Measurements from ENCODE around the gene GSTM2. TPM values are rescaled to one million over a fixed set of nuclear protein-coding genes. Genes with fewer than 3 reads are reported as not detected.
A peak's percentile ranks its signal among the peaks of the same experiment; 100 is the strongest.

The GSTM2 gene
- total RNA-seq: 32.9 TPM

DNA sequence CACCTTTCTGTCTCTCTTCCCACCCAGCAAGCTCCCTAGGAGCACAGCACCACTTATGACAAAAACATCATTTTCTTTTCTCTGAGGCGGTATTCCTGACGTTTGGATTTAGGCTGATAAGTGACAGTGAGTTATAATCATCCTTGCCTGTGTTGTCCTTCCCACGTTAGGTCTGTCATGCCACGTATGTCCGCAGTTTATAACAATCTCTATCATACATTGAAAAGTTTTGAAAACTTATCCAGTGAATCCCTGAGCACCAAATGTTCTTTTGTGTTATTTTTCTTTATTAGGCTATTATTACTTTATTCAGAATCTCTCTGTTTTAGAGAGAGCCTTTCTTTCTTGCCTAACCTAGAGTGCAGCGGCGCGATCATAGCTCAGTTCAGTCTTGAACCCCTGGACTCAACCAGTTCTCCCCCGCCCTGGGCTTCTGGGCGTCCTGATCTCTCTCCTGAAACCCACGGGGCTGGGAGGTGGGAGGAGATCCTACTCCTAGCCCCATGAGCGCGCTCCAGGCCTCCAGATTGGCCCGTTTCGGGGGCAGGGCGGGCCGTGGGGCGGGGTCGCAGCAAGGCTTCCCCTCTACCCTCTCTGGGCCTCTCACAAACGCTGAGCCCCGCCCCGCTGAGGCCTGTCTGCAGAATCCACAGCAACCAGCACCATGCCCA is at the start of gene GSTM2:
TSS of gene GSTM2 (plus strand) at position 606 of the 671 bp plus-strand sequence. CDS start at position 665, 59 bp downstream.
- Histone ChIP-seq H3K4me3 (ENCODE audit: low read length in 3 of 3) (peak within 1 kb of the TSS; percentile 70 to 74 (median 72)), H3K9ac (ENCODE audit: low read depth in 1 of 3, low read length in 3 of 3) (peak within 1 kb of the TSS; percentile 71 to 81 (median 80)), H3K9me3 (ENCODE audit: control insufficient read depth in 3 of 3, low read length in 3 of 3) (no peaks in the 10 kb centered on the region), H3K36me3 (ENCODE audit: control insufficient read depth in 3 of 3, insufficient read depth in 3 of 3, low read length in 3 of 3) (peaks cover 6 to 17% (median 13%) of the 10 kb centered on the region in 3 donors), H3K4me1 (ENCODE audit: control insufficient read depth in 3 of 3, insufficient read depth in 3 of 3, low read length in 3 of 3) (peaks cover 8 to 21% (median 11%) of the 10 kb centered on the region in 3 donors), H3K27ac (ENCODE audit: low read depth, low read length) (peak within 1 kb of the TSS; percentile 68), H3K27me3 (ENCODE audit: control insufficient read depth in 3 of 3, insufficient read depth in 3 of 3, low read length in 3 of 3) (no peaks in the 10 kb centered on the region)

DNA sequence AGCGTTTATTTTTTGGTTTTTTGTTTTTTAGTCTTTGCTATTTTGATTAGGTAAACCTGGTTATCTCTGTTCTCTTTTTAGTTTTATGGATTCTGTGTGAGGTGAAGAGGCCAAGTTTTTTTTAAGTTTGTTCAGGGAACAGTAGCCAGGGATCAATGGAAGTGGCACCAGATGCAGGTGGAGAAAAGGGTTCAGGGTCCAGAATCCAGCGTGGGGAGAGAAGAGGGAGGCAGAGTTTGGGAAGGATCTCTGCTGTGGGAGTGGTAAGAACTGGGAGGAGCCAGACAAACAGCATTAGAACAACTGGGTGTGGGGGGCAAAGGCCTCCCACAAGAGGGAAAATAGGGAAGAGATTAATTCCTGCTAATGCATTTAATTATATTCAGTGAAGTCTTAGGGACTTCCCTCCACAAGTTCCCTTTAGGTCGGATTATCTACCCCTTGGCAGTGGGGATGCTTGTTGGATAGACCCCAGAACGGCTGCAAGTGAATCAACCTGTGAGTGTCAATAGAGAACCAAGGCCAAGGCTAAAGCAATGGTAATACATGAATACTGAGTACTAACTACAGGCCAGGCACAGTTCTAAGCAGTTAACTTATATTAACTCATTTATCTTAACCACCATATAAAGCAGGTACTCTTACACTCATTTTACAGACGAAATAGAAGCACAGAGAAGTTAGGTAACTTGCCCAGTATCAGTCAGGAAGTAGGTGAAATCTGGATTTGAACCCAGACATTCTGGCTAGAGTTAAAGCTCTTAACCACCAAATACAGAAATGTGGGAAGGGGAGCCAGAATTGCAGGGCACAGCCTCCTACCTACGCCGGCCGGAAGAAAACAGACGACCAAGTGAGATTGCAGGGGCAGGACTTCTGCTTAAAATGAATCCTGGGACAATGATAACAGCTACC is 48.9 kb upstream of the GSTM2 start:
- Histone ChIP-seq H3K9me3 (ENCODE audit: control insufficient read depth in 3 of 3, low read length in 3 of 3) (no peaks in the 10 kb centered on the region), H3K36me3 (ENCODE audit: control insufficient read depth in 3 of 3, insufficient read depth in 3 of 3, low read length in 3 of 3) (no peaks in the 10 kb centered on the region), H3K4me3 (ENCODE audit: low read length in 3 of 3) (peak overlapping the region; percentile 78 to 90 (median 85)), H3K4me1 (ENCODE audit: control insufficient read depth in 3 of 3, insufficient read depth in 3 of 3, low read length in 3 of 3) (peaks cover 24 to 39% (median 30%) of the 10 kb centered on the region in 3 donors), H3K27me3 (ENCODE audit: control insufficient read depth in 3 of 3, insufficient read depth in 3 of 3, low read length in 3 of 3) (no peaks in the 10 kb centered on the region), H3K9ac (ENCODE audit: low read depth in 1 of 3, low read length in 3 of 3) (peak overlapping the region; percentile 69 to 86 (median 83)), H3K27ac (ENCODE audit: low read depth, low read length) (peak overlapping the region; percentile 75)

DNA sequence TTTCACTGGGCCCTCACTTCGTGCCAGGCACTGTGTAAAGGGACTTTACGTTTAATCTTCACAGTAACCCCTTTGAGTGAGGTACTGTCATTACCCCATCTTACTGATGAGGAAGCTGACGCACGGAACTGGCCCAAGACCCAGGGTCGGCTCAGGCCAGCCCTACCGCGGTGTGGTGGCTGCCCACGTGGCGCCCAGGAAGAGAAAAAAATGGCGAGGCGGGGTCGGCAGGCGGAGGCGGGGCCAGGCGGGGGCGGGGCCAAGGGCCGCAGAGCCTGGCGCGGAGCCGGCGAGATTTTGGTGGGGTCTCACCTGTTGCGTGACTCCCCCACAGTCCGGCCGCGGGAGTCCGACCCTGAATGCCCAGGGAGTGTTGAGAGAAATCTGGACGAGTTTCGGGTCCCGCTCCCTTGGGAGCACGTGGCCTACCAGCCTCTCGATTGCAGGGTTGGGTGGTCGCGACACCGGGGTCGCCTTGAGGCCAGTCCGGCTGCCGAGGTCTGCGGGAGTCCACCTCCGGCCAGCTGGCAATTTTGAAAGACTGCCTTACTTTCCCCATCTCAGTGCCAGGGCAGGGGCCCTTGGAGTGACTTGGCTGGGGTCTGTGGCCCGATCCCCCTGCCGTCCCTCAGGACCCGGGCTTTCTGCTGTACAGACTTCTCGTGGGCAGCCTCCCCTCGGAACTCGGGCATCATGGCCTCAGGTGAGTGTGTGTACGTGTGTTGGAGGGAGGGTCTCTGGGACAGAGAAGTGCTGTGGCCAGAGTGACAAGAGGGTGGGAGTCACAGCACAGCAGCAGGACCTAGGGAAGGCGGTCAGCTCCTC is 48.1 kb upstream of the GSTM2 start, which contains the start of the genes AMPD2 and GNAT2:
TSS of gene AMPD2 (plus strand) at position 262 of the 825 bp plus-strand sequence. CDS start 1,339 bp downstream, outside the sequence.
TSS of gene GNAT2 (minus strand) at position 41 of the 825 bp plus-strand sequence. CDS start 6,746 bp downstream, outside the sequence.
- no peaks in the 10 kb centered on the region for H3K27me3 ChIP-seq (ENCODE audit: control insufficient read depth in 3 of 3, insufficient read depth in 3 of 3, low read length in 3 of 3)
- no peaks in the 10 kb centered on the region for H3K9me3 ChIP-seq (ENCODE audit: control insufficient read depth in 3 of 3, low read length in 3 of 3)
- H3K36me3 ChIP-seq (ENCODE audit: control insufficient read depth in 3 of 3, insufficient read depth in 3 of 3, low read length in 3 of 3): no peaks in the 10 kb centered on the region
- H3K4me1 ChIP-seq (ENCODE audit: control insufficient read depth in 3 of 3, insufficient read depth in 3 of 3, low read length in 3 of 3): peaks cover 31 to 43% (median 34%) of the 10 kb centered on the region in 3 donors
- peak within 1 kb of the TSS; percentile 75 for H3K27ac ChIP-seq (ENCODE audit: low read depth, low read length)
- H3K4me3 ChIP-seq (ENCODE audit: low read length in 3 of 3): peak within 1 kb of the TSS; percentile 78 to 90 (median 85)
- peak within 1 kb of the TSS; percentile 76 to 86 (median 83) for H3K9ac ChIP-seq (ENCODE audit: low read depth in 1 of 3, low read length in 3 of 3)

DNA sequence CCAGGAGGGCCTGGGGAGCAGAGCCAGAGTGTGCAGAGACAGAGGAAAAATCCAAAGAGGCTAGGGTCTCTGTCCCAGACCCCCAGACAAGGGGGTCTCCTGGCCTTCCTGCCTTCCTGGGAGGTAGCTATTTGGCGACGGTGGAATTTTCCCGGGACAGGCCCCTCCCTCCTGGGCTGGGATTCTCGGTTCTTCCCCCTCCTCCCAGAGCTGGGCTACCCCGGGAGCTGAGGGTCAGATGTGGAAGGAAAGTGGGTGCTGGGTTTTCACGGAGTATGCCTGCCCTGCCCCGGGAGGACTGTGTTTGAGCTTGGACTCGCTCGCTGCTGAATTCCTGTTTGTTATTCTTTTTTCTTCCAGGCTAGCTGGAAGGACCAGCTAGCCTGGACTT is 47.5 kb upstream of the GSTM2 start:
- peak overlapping the region; percentile 78 to 90 (median 85) for H3K4me3 ChIP-seq (ENCODE audit: low read length in 3 of 3)
- H3K27me3 ChIP-seq (ENCODE audit: control insufficient read depth in 3 of 3, insufficient read depth in 3 of 3, low read length in 3 of 3): no peaks in the 10 kb centered on the region
- peaks cover 31 to 43% (median 35%) of the 10 kb centered on the region in 3 donors for H3K4me1 ChIP-seq (ENCODE audit: control insufficient read depth in 3 of 3, insufficient read depth in 3 of 3, low read length in 3 of 3)
- no peaks in the 10 kb centered on the region for H3K9me3 ChIP-seq (ENCODE audit: control insufficient read depth in 3 of 3, low read length in 3 of 3)
- H3K27ac ChIP-seq (ENCODE audit: low read depth, low read length): peak overlapping the region; percentile 75
- peak overlapping the region; percentile 76 to 86 (median 83) for H3K9ac ChIP-seq (ENCODE audit: low read depth in 1 of 3, low read length in 3 of 3)
- no peaks in the 10 kb centered on the region for H3K36me3 ChIP-seq (ENCODE audit: control insufficient read depth in 3 of 3, insufficient read depth in 3 of 3, low read length in 3 of 3)

DNA sequence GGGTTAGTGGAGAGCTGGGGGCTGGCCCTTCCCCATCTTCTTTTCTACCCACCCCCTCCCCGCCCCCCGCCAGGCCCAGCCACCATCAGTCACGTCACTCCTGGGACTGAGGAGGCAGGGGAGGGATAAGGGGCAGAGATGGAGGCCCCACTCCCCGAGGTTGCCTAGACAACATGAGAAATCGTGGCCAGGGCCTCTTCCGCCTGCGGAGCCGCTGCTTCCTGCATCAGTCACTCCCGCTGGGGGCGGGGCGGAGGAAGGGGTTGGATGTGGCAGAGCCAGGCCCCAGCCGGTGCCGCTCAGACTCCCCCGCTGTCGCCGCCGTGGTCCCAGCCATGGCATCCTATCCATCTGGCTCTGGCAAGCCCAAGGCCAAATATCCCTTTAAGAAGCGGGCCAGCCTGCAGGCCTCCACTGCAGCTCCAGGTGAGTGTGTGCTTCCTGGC is 47.0 kb upstream of the GSTM2 start:
- Histone ChIP-seq H3K9ac (ENCODE audit: low read depth in 1 of 3, low read length in 3 of 3) (peak overlapping the region; percentile 76 to 86 (median 83)), H3K9me3 (ENCODE audit: control insufficient read depth in 3 of 3, low read length in 3 of 3) (no peaks in the 10 kb centered on the region), H3K27ac (ENCODE audit: low read depth, low read length) (peak overlapping the region; percentile 75), H3K27me3 (ENCODE audit: control insufficient read depth in 3 of 3, insufficient read depth in 3 of 3, low read length in 3 of 3) (no peaks in the 10 kb centered on the region), H3K4me3 (ENCODE audit: low read length in 3 of 3) (peak overlapping the region; percentile 78 to 90 (median 85)), H3K4me1 (ENCODE audit: control insufficient read depth in 3 of 3, insufficient read depth in 3 of 3, low read length in 3 of 3) (peaks cover 31 to 43% (median 35%) of the 10 kb centered on the region in 3 donors), H3K36me3 (ENCODE audit: control insufficient read depth in 3 of 3, insufficient read depth in 3 of 3, low read length in 3 of 3) (no peaks in the 10 kb centered on the region)

DNA sequence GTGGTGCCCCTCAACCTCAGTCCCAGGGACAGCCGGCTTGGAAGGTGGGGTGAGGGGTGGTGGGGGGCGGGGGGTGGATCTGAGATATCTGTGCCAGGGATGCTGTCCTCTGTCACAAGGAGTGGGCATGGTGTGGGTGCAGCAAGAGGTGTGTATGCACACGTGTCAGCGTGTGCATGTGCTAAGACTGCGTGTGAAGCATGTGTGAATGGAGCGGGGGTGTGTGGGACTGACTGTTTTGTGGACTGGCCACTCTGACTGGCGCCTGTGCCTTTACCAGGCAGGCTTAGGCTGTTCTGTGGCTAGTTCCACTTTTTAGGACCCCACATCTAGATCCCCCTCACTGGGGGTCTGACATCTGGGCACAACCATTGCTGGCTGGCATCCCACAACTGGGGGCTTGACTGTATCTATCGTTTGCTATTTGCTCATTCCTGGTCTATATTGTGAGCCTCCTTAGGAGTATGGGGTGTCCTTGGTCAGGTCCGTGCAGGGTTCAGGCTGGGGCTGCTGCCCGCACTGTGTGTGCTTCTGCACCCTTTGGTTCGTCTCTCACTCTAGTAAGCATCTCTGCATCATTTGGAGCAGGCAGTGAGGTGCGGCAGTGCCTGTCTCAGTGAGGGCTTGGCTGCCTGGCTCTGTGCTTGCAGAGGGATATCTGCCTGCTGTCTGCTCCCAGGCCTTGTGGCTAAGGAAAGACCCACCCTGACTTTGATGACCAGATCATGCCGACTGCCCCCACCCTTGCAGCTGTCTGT is 46.3 kb upstream of the GSTM2 start:
- H3K27ac ChIP-seq (ENCODE audit: low read depth, low read length): peak overlapping the region; percentile 75
- H3K9me3 ChIP-seq (ENCODE audit: control insufficient read depth in 3 of 3, low read length in 3 of 3): no peaks in the 10 kb centered on the region
- H3K36me3 ChIP-seq (ENCODE audit: control insufficient read depth in 3 of 3, insufficient read depth in 3 of 3, low read length in 3 of 3): no peaks in the 10 kb centered on the region
- H3K4me3 ChIP-seq (ENCODE audit: low read length in 3 of 3): peak overlapping the region; percentile 78 to 90 (median 85)
- peaks cover 31 to 43% (median 35%) of the 10 kb centered on the region in 3 donors for H3K4me1 ChIP-seq (ENCODE audit: control insufficient read depth in 3 of 3, insufficient read depth in 3 of 3, low read length in 3 of 3)
- peak overlapping the region in 1 of 3 donors; percentile 64 for H3K9ac ChIP-seq (ENCODE audit: low read depth in 1 of 3, low read length in 3 of 3)
- no peaks in the 10 kb centered on the region for H3K27me3 ChIP-seq (ENCODE audit: control insufficient read depth in 3 of 3, insufficient read depth in 3 of 3, low read length in 3 of 3)

DNA sequence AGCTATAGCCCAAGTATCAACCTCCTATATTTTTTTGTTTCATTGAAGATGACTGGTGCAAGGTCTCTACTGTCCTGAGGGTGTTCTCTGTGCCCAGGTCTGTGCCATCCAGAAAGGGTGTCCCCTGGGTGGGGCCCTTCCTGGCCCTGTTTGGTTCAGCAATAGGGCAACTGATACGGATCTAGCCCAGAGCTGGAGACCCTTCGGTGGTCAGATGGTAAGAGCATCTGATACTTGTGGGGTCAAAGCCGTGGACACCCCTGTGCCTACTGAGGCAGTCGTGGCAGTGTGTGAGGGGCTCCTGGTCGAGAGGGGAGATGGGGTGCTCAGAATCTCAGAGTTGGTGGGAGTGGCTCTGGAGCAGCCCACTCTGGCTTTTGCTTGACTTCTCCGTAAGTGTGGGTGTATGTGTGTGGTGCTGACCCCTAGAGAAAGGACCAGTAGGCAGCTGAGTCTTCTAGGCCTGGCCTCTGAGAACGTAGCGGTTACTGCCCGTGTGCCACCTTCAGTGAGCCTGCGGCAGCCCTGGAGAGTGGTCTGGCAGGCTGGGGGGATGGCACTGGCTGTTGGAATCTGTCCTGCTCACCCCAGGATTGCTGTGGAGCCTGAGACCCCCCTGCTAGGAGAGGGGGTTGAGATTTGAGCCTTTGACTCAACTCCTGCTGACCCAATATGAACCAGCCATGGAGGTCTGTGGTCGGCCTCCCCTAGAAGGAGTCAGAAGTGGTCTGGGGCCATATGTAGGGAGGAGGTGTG is 45.5 kb upstream of the GSTM2 start:
- no peak overlapping the region for H3K27ac ChIP-seq (ENCODE audit: low read depth, low read length)
- no peak overlapping the region for H3K9ac ChIP-seq (ENCODE audit: low read depth in 1 of 3, low read length in 3 of 3)
- no peaks in the 10 kb centered on the region for H3K9me3 ChIP-seq (ENCODE audit: control insufficient read depth in 3 of 3, low read length in 3 of 3)
- H3K4me3 ChIP-seq (ENCODE audit: low read length in 3 of 3): no peak overlapping the region
- peaks cover 31 to 43% (median 35%) of the 10 kb centered on the region in 3 donors for H3K4me1 ChIP-seq (ENCODE audit: control insufficient read depth in 3 of 3, insufficient read depth in 3 of 3, low read length in 3 of 3)
- H3K27me3 ChIP-seq (ENCODE audit: control insufficient read depth in 3 of 3, insufficient read depth in 3 of 3, low read length in 3 of 3): no peaks in the 10 kb centered on the region
- peaks cover 0 to 2% (median 2%) of the 10 kb centered on the region in 3 donors for H3K36me3 ChIP-seq (ENCODE audit: control insufficient read depth in 3 of 3, insufficient read depth in 3 of 3, low read length in 3 of 3)

DNA sequence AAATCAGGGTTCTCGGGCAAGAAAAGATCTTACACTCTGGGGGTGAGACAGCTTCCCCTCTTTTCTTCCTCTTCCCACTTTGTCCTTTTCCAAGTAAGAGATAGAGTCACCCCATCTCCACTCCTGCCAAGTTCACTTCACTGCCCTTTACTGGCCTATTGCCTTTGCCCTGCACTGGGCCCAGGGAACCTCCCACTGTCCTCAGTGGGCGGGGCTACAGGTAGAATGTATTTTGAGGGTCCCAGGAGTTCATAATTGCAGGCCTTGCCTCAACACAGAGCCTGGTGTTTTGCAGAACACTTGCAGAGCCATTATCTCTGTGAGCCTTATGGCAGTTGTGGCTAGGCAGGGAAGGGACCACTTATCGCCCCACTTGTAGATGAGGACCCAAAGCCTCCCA is 45.0 kb upstream of the GSTM2 start:
- peaks cover 31 to 43% (median 35%) of the 10 kb centered on the region in 3 donors for H3K4me1 ChIP-seq (ENCODE audit: control insufficient read depth in 3 of 3, insufficient read depth in 3 of 3, low read length in 3 of 3)
- H3K9ac ChIP-seq (ENCODE audit: low read depth in 1 of 3, low read length in 3 of 3): no peak overlapping the region
- peaks cover 3 to 7% (median 3%) of the 10 kb centered on the region in 3 donors for H3K36me3 ChIP-seq (ENCODE audit: control insufficient read depth in 3 of 3, insufficient read depth in 3 of 3, low read length in 3 of 3)
- no peaks in the 10 kb centered on the region for H3K9me3 ChIP-seq (ENCODE audit: control insufficient read depth in 3 of 3, low read length in 3 of 3)
- H3K27me3 ChIP-seq (ENCODE audit: control insufficient read depth in 3 of 3, insufficient read depth in 3 of 3, low read length in 3 of 3): no peaks in the 10 kb centered on the region
- H3K4me3 ChIP-seq (ENCODE audit: low read length in 3 of 3): no peak overlapping the region
- no peak overlapping the region for H3K27ac ChIP-seq (ENCODE audit: low read depth, low read length)

Measured in skeletal muscle tissue (tissue), 4 donors.